Measurements from ENCODE around the gene ODC1. TPM values are rescaled to one million over a fixed set of nuclear protein-coding genes. Genes with fewer than 3 reads are reported as not detected.
A peak's percentile ranks its signal among the peaks of the same experiment; 100 is the strongest.
"Not testable (repeated sequence)": the region's sequence is repeated elsewhere in the genome, so short reads cannot be mapped to it uniquely, and the experiment has no call there.

ODC1 gene
- 267 and 273 TPM in 2 replicates for total RNA-seq

DNA sequence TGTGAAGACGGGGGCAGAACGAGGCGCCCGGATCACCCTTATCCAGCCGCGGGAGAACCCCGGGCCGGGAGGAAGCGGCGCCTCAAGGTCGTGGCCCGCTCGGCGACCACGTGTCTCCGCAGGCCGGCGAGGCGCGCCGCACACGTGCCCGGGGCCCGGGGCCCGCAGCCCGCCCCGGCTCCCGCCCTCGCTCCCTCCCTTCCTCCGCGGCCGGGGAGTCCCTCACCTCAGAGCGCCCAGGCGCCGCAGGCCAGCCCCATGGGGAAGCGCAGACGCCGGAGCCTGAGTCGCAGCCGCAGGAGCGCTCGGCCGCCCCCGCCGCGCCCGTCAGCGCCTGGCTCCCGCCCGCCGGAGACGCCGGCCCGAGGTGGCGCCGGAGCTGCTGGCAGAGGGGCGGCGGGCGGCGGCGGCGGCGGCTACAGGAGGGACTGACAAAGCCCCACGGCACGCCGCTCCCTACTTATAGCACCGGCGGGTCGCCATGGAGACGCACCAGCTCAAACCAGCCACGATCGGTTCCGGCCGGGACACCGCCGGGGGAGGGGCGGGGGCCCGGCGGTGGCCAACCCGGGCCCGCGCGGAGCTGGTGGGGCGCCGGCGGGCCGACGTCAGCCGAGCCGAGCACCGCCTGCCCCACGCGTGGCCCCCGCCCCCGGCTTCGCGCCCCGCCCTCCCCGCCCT is at the start of gene ODC1:
TSS of gene ODC1 (minus strand) at position 433 of the 681 bp plus-strand sequence. CDS start 3,295 bp downstream, outside the sequence.
- H3K27ac Mint-ChIP-seq, result peak within 1 kb of the TSS; percentile 96
- H3K27me3 Mint-ChIP-seq, result no peaks in the 10 kb centered on the region
- H3K4me1 Mint-ChIP-seq, result peaks cover 43% of the 10 kb centered on the region
- H3K4me3 Mint-ChIP-seq, result peak within 1 kb of the TSS; percentile 90
- peaks cover 29% of the 10 kb centered on the region for H3K36me3 Mint-ChIP-seq (ENCODE audit: low read depth)
- intact Hi-C loops (cut with micrococcal nuclease), result loop anchor here (1.0 to 10.0 kb wide), 9 partner anchors 40 to 1025 kb away; partner anchors contain the start of genes ADAM17, CPSF3, CYS1 and HPCAL1
- peak; percentile 98 for DNase-seq
- no peaks in the 10 kb centered on the region for H3K9me3 Mint-ChIP-seq

DNA sequence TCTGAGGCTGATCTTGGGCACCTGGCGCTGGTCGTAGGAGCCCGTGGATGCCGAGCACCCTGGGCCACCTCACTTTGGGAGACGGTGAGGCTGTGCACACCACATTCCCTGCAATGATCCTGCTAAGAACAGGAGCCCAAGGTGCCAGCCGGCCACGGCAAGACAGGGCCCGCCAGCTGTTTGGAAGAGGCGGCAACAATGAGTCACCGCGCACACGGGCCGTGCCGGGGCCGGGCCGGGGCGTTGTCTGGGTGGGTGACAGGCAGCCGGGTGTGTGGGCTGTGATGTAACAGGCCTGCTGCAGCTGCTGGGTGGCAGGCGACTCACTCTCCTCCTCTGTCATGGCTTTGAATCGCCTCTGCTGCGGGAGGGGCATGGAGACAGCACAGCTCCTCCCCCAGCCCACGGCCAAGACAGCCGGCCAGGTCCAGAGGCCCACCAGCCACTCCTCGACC is 49.7 kb upstream of the ODC1 start:
- intact Hi-C loops (cut with micrococcal nuclease), result no loop called here
- no peak for DNase-seq
- H3K27me3 Mint-ChIP-seq, result peaks cover 32% of the 10 kb centered on the region
- H3K4me3 Mint-ChIP-seq, result no peak overlapping the region
- no peaks in the 10 kb centered on the region for H3K36me3 Mint-ChIP-seq (ENCODE audit: low read depth)
- H3K9me3 Mint-ChIP-seq, result no peaks in the 10 kb centered on the region
- H3K4me1 Mint-ChIP-seq, result peaks cover 11% of the 10 kb centered on the region
- no peak overlapping the region for H3K27ac Mint-ChIP-seq

DNA sequence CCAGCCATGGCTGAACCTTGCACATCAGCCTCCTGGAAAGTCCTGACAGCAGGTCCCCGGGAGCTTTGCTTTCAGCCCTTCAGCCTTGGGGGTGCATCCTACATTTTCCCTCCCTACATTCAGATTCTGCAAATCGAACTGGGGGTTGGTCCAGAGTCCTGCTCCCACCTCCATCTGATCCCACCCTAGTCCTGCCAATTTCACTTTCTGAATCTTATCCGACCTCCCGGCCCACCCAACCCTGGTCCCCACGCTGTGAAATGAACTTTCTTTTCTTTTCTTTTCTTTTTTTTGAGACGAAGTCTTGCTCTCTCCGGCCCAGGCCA is 47.8 kb upstream of the ODC1 start:
- Mint-ChIP-seq H3K4me1 (peaks cover 11% of the 10 kb centered on the region), H3K27ac (no peak overlapping the region), H3K27me3 (peaks cover 34% of the 10 kb centered on the region), H3K4me3 (no peak overlapping the region), H3K9me3 (no peaks in the 10 kb centered on the region), H3K36me3 (ENCODE audit: low read depth) (no peaks in the 10 kb centered on the region)
- intact Hi-C loops (cut with micrococcal nuclease), result no loop called here
- DNase-seq, result no peak

DNA sequence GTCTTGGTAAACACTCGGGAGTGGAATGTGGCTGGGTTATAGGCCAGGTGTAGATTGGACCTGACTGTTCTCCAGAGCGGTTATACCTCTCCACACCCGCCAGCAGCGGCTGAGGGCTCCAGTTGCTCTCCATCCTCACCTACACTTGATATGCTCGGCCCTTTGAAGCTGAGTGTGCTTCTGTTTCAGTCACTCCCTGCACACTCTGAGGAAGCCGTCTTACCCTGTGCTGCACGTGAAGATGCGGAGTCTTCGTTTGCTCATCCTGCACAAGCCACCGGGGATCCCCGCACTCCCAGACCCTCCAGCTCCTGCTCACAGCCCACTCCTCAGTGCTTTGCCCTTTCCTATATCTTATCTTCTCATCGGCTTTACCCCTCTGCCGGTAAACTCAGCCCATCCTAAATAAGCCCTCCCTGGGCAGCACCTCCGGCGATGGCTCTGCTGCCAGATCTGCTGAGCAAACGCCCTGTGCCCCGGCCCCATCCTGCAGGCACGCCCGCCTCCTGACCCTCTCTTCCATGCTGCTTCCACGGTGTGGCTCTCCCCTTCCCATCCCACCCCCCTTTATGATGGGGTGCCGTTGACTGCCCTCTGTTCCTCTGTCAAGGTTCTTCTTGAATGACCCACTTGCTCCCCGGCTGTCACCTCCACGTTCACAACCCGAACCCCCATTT is 47.3 kb upstream of the ODC1 start:
- DNase-seq, result no peak
- Mint-ChIP-seq H3K27me3 (peaks cover 37% of the 10 kb centered on the region), H3K4me3 (no peak overlapping the region), H3K4me1 (peaks cover 11% of the 10 kb centered on the region), H3K9me3 (no peaks in the 10 kb centered on the region), H3K36me3 (ENCODE audit: low read depth) (no peaks in the 10 kb centered on the region), H3K27ac (no peak overlapping the region)
- intact Hi-C loops (cut with micrococcal nuclease), result no loop called here

DNA sequence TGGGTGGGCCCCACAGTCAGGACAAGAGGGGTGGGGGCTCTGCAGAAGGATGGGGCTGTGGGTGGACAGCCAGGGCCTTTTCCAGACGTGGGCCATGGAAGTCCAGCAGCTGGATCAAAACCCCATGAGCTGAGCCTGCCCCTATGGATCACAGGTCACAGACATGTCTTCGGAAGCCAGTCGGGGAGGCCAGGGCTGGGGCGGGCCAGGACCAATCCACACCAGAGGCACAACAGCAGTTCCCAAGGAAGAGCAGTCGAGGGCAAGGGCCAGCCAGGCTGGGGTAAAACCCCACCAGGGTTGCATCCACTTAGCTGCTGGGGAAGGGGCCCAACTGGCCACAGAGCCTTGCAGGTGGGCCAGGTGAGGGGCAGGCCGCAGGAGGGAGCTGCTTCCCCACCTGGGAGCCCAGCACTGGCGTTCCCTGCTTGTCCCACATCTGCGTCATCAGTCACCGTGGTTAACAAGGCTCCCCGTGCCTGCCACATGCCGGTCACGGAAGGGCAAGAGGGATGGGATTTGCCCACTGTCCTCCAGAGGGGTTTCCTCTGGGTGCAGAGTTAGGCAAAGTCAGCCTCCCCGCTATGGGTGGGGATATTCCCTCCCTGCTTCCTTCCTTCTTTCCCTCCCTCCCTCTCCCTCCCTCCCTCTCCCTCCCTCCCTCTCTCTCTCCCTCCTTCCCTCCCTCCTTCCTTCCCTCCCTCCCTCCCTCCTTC is 46.4 kb upstream of the ODC1 start:
- DNase-seq, result no peak
- Mint-ChIP-seq H3K36me3 (ENCODE audit: low read depth) (no peaks in the 10 kb centered on the region), H3K27ac (no peak overlapping the region), H3K9me3 (no peaks in the 10 kb centered on the region), H3K27me3 (peaks cover 41% of the 10 kb centered on the region), H3K4me3 (no peak overlapping the region), H3K4me1 (peaks cover 11% of the 10 kb centered on the region)
- intact Hi-C loops (cut with micrococcal nuclease), result loop anchor here (5.0 kb wide), 1 partner anchor 43 kb away; no protein-coding TSS in a partner anchor

DNA sequence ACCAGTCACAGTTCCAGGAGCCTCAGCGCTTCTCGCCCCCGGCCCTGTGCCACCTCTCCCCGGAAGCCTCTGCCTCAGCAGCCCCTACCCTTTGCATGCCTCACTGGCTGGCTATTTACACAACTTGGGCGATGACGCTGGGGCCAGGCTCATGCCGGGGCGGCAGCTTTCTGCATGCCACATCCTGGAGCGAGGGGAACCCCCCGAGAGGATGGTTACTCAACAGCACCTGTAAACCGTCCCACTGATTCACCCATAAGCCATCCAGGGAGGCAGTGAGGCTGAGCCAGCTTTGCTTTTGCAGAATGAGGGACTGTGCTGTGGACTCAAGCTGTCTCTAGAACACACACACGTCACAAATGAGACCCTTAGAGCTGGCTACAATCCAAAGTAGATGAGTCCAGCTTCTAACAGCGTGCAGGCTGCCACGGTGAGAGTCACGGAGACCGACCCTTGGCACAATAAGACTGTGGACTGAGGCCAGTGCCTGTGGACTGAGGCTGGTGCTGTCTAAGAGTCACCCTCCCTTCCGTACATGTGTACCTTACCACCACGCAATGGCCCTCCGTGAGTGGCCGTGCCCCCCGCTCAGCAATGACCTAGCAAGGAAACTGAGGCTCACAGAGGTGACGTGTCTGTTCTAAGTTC is 45.6 kb upstream of the ODC1 start:
- Mint-ChIP-seq H3K9me3 (no peaks in the 10 kb centered on the region), H3K27me3 (peaks cover 37% of the 10 kb centered on the region), H3K4me1 (peaks cover 11% of the 10 kb centered on the region), H3K36me3 (ENCODE audit: low read depth) (no peaks in the 10 kb centered on the region), H3K27ac (peak overlapping the region; percentile 34), H3K4me3 (no peak overlapping the region)
- DNase-seq, result peak; percentile 88
- intact Hi-C loops (cut with micrococcal nuclease), result loop anchor here (5.0 kb wide), 1 partner anchor 44 kb away; no protein-coding TSS in a partner anchor

DNA sequence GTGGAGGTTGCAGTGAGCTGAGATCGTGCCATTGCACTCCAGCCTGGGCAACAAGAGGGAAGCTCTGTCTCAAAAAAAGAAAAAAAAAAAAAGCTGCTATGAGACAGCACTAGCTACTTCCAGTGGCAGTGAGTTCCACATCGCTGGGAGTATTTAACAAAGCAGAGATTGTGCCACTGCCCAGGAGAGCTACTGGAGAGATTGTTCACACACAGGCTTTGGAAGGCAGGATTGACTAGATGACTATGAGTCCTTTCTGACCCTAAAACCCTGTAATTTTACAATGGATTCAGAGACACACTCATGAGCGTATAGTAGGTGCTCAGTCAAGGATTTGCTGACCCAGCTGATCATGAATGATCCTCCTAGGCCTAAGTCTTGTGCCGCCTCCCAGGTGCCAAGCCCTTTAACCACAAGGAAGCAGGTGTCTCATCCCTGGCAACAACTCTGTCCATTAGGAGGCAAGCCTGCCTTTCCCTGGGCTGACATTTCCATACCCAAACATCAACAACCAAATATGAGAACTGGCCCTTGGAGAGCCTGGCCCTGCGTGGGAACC is 45.0 kb upstream of the ODC1 start:
- H3K36me3 Mint-ChIP-seq (ENCODE audit: low read depth), result no peaks in the 10 kb centered on the region
- H3K4me3 Mint-ChIP-seq, result no peak overlapping the region
- intact Hi-C loops (cut with micrococcal nuclease), result loop anchor here (5.0 kb wide), 1 partner anchor 44 kb away; no protein-coding TSS in a partner anchor
- H3K27me3 Mint-ChIP-seq, result peaks cover 33% of the 10 kb centered on the region
- H3K27ac Mint-ChIP-seq, result peak overlapping the region; percentile 34
- H3K9me3 Mint-ChIP-seq, result no peaks in the 10 kb centered on the region
- DNase-seq, result no peak
- H3K4me1 Mint-ChIP-seq, result peaks cover 10% of the 10 kb centered on the region

DNA sequence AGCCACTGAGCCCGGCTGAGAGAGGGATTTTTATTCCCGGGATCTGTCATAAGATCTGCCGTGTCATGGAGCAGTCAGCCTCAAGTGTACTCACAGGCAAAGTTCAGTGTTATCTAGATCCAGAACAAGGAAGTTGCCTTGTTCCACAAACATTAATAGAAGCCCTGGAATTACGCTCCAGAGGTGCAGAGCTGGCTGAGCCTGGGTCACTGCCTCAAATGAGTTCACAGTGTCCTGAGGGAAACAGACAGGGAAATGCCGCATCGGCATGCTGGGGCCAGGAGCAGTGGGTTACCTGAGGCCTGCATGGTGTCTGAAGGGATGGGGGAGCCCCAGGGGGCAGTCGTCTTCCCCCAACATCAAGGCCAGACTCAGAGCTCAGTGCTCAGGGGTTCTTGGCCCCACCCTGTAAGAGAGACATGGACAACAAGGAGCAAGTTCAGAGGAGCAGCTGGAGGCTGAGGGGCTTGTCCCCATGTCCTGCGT is 42.7 kb upstream of the ODC1 start:
- H3K9me3 Mint-ChIP-seq, result no peaks in the 10 kb centered on the region
- H3K4me1 Mint-ChIP-seq, result peaks cover 8% of the 10 kb centered on the region
- peaks cover 31% of the 10 kb centered on the region for H3K27me3 Mint-ChIP-seq
- no peak overlapping the region for H3K4me3 Mint-ChIP-seq
- no peak overlapping the region for H3K27ac Mint-ChIP-seq
- DNase-seq, result no peak
- H3K36me3 Mint-ChIP-seq (ENCODE audit: low read depth), result no peaks in the 10 kb centered on the region
- intact Hi-C loops (cut with micrococcal nuclease), result loop anchor here (5.0 kb wide), 1 partner anchor 46 kb away; no protein-coding TSS in a partner anchor

DNA sequence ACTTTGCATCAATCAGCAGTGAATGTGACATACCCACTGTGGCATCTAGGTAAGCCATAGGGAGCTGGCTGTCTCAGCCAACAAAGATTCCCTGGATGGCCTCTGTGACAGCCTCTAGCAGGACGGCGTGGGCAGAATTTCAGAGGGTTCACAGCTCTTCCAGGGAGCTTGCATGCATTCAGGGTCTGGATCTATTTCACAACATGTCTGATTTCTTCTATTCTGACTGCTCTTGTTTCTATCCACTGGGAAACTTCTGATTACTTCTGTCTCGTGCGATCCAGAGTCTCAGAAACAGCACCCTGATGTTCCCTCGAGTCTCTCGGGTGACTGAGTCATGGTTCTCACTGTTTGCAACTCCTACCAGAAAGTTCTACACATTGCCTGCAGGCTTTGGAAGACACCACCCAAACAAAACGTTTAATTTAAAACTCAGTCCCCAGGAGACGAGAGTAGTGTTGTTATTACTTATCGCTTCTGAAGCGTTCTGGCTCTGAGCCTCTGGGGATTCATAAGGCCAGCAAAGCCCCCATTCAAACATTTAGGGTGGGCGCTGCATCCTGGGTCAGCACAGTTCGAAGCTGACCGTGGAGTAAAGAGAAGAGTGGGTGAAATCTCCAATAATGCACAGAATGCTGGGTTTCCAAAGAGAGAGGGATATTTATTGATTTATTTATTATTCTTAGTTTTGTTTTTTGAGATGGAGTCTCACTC is 41.9 kb upstream of the ODC1 start:
- peaks cover 26% of the 10 kb centered on the region for H3K27me3 Mint-ChIP-seq
- no peak overlapping the region for H3K27ac Mint-ChIP-seq
- no peaks in the 10 kb centered on the region for H3K36me3 Mint-ChIP-seq (ENCODE audit: low read depth)
- no peak for DNase-seq
- intact Hi-C loops (cut with micrococcal nuclease), result loop anchor here (5.0 kb wide), 1 partner anchor 47 kb away; no protein-coding TSS in a partner anchor
- H3K9me3 Mint-ChIP-seq, result no peaks in the 10 kb centered on the region
- H3K4me3 Mint-ChIP-seq, result no peak overlapping the region
- peaks cover 7% of the 10 kb centered on the region for H3K4me1 Mint-ChIP-seq

DNA sequence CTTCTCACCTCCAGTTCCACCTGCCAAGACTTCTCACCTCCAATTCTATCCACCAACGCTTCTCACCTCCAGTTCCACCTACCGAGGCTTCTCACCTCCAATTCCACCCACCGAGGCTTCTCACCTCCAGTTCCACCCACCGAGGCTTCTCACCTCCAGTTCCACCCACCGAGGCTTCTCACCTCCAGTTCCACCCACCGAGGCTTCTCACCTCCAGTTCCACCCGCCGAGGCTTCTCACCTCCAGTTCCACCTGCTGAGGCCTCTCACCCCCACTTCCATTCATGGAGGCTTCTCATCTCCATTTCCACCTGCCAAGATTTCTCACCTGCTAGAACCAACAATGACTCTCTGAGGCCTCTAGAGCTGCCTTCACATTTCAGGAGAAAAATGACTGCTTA is 40.0 kb upstream of the ODC1 start:
- not testable (repeated sequence) for H3K4me1 Mint-ChIP-seq

DNA sequence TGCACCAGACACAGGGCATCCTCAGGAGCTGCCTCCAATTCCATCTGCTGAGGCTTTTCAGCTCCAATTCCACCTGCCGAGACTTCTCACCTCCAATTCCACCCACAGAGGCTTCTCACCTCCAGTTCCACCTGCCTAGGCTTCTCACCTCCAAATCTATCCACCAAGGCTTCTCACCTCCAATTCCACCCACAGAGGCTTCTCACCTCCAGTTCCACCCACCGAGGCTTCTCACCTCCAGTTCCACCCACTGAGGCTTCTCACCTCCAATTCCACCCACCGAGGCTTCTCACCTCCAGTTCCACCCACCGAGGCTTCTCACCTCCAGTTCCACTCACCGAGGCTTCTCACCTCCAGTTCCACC is 39.6 kb upstream of the ODC1 start:
- H3K27me3 Mint-ChIP-seq, result peaks cover 35% of the 10 kb centered on the region
- H3K4me1 Mint-ChIP-seq; intact Hi-C loops (cut with micrococcal nuclease); H3K4me3 Mint-ChIP-seq; H3K36me3 Mint-ChIP-seq (ENCODE audit: low read depth); H3K27ac Mint-ChIP-seq; DNase-seq; H3K9me3 Mint-ChIP-seq: not testable (repeated sequence)

More for the DNA sequence above, 40.0 kb upstream of the ODC1 start:
- intact Hi-C loops (cut with micrococcal nuclease); H3K4me3 Mint-ChIP-seq; H3K36me3 Mint-ChIP-seq (ENCODE audit: low read depth); H3K27ac Mint-ChIP-seq; DNase-seq; H3K9me3 Mint-ChIP-seq: not testable (repeated sequence)
- H3K27me3 Mint-ChIP-seq, result peaks cover 31% of the 10 kb centered on the region

DNA sequence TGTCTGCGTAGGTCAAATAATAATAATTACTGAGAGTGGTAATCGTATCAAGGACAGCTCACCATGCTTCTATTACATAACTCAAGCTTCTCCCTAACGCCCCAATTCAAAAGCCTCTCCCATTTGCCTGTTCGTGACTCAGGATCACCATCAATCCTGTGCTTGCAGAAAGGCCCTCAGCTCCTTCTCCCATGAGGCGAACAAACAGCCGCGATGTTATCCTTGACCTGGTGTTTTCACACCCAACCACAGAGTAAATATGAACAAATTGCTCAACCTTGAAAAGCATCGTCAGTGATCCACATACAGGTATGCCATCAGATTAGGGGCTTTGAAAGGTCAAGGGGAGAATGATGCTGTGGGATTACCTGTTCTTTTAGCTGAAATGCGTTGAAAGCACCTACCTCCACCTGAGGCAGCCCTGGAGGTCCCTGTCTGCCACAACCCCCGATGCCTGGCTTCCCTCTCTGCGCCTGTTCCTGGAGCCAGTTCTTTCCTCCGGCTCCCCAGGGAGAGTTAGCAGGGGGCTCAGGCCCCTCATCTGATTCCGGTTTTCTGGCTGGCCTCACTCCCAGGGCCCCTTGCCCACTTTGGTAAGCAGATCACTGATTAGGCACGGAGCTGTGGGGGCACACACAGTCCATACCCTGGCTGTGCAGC is 39.1 kb upstream of the ODC1 start:
- H3K9me3 Mint-ChIP-seq, result no peaks in the 10 kb centered on the region
- peaks cover 40% of the 10 kb centered on the region for H3K27me3 Mint-ChIP-seq
- intact Hi-C loops (cut with micrococcal nuclease), result no loop called here
- no peaks in the 10 kb centered on the region for H3K36me3 Mint-ChIP-seq (ENCODE audit: low read depth)
- no peak for DNase-seq
- no peak overlapping the region for H3K27ac Mint-ChIP-seq
- H3K4me1 Mint-ChIP-seq, result no peaks in the 10 kb centered on the region
- H3K4me3 Mint-ChIP-seq, result no peak overlapping the region
